HepG2 (cell line): ENCODE measurements around the gene GATA3. TPM values are rescaled to one million over a fixed set of nuclear protein-coding genes. Genes with fewer than 3 reads are reported as not detected.

Experiments used
- BHLHE40 ChIP-seq: IDR thresholded peaks from 2 replicates; pipeline ENCODE4 v1.6.1; 2011; ENCODE audit warnings: low read length, improper control_type of control experiment
- CREB3 ChIP-seq: sonication (generic); formaldehyde crosslinking; IDR thresholded peaks from 2 replicates; pipeline ENCODE4 v1.5.0; 2020; ENCODE audit warnings: missing genetic modification reagents
- FOSL2 ChIP-seq: sonication (generic); formaldehyde crosslinking; IDR thresholded peaks from 2 replicates; pipeline ENCODE4 v1.4.0; 2020; ENCODE audit warnings: missing genetic modification reagents
- FOXO1 ChIP-seq: sonication (generic); formaldehyde crosslinking; IDR thresholded peaks from 2 replicates; pipeline ENCODE4 v1.4.0; 2020; ENCODE audit warnings: missing genetic modification reagents
- HDAC2 ChIP-seq: sonication (generic); formaldehyde crosslinking; IDR thresholded peaks from 2 replicates; pipeline ENCODE4 v1.4.0; 2020; ENCODE audit warnings: missing genetic modification reagents
- HNF4G ChIP-seq, 2 experiments: sonication (generic) in 1 of 2; formaldehyde crosslinking in 1 of 2; IDR thresholded peaks; 2 replicates each; pipeline versions ENCODE4 v1.4.0 to v1.6.1; 2011 to 2020; ENCODE audit warnings: borderline replicate concordance in 2 of 2, low read depth in 2 of 2, mild to moderate bottlenecking in 2 of 2, low read length in 1 of 2, missing genetic modification reagents in 1 of 2, moderate library complexity in 1 of 2
- HOXA7 ChIP-seq: sonication (generic); formaldehyde crosslinking; IDR thresholded peaks from 2 replicates; pipeline ENCODE4 v1.8.1; 2022; ENCODE audit warnings: mild to moderate bottlenecking, missing genetic modification reagents, moderate library complexity
- ISL2 ChIP-seq: sonication (generic); formaldehyde crosslinking; IDR thresholded peaks from 2 replicates; pipeline ENCODE4 v1.5.0; 2020; ENCODE audit warnings: missing genetic modification reagents
- KDM3A ChIP-seq: IDR thresholded peaks from 2 replicates; pipeline ENCODE4 v1.6.1; 2018; ENCODE audit warnings: low read depth, missing compliant biosample characterization
- KDM4B ChIP-seq: sonication (generic); formaldehyde crosslinking; IDR thresholded peaks from 2 replicates; pipeline ENCODE4 v1.4.0; 2020; ENCODE audit warnings: missing genetic modification reagents
- KLF12 ChIP-seq: sonication (generic); formaldehyde crosslinking; IDR thresholded peaks from 2 replicates; pipeline ENCODE4 v1.4.0; 2020; ENCODE audit warnings: missing genetic modification reagents, borderline replicate concordance
- KMT2A ChIP-seq: sonication (generic); formaldehyde crosslinking; IDR thresholded peaks from 2 replicates; pipeline ENCODE4 v1.4.0; 2020; ENCODE audit warnings: missing genetic modification reagents
- MLLT10 ChIP-seq: sonication (generic); formaldehyde crosslinking; IDR thresholded peaks from 2 replicates; pipeline ENCODE4 v1.4.0; 2020; ENCODE audit warnings: missing genetic modification reagents
- PHF21A ChIP-seq: sonication (generic); formaldehyde crosslinking; IDR thresholded peaks from 2 replicates; pipeline ENCODE4 v1.5.0; 2020; ENCODE audit warnings: mild to moderate bottlenecking, missing genetic modification reagents
- PHF8 ChIP-seq: sonication (generic); formaldehyde crosslinking; IDR thresholded peaks from 2 replicates; pipeline ENCODE4 v1.5.0; 2020; ENCODE audit warnings: missing genetic modification reagents
- RARA ChIP-seq: IDR thresholded peaks from 2 replicates; pipeline ENCODE4 v1.6.1; 2016; ENCODE audit warnings: missing genetic modification reagents, missing compliant biosample characterization
- SAP130 ChIP-seq: IDR thresholded peaks from 2 replicates; pipeline ENCODE4 v1.6.1; 2016; ENCODE audit warnings: low read depth
- SIN3B ChIP-seq: fragments of 150-350 bp; IDR thresholded peaks from 2 replicates; pipeline ENCODE4 v1.6.1; 2014; ENCODE audit warnings: low read length
- SNAPC5 ChIP-seq: sonication (generic); formaldehyde crosslinking; IDR thresholded peaks from 2 replicates; pipeline ENCODE4 v1.8.1; 2023; ENCODE audit warnings: mild to moderate bottlenecking, missing genetic modification reagents, borderline replicate concordance
- SYNCRIP ChIP-seq: fragments of 200-400 bp; formaldehyde crosslinking; IDR thresholded peaks from 2 replicates; pipeline ENCODE4 v1.6.1; 2018; ENCODE audit warnings: mild to moderate bottlenecking, low read depth, low read length; ENCODE audit not compliant: insufficient read depth
- ZFY ChIP-seq: sonication (generic); formaldehyde crosslinking; IDR thresholded peaks from 2 replicates; pipeline ENCODE4 v1.4.0; 2020; ENCODE audit warnings: missing genetic modification reagents
- ZMAT3 ChIP-seq: sonication (generic); formaldehyde crosslinking; conservative IDR thresholded peaks from 2 replicates; pipeline ENCODE4 v1.7.0; 2021; ENCODE audit warnings: missing genetic modification reagents
- ZNF274 ChIP-seq: sonication (generic); formaldehyde crosslinking; IDR thresholded peaks from 2 replicates; pipeline ENCODE4 v1.5.1; 2020; ENCODE audit warnings: mild to moderate bottlenecking, missing genetic modification reagents
- ZNF549 ChIP-seq: sonication (generic); formaldehyde crosslinking; IDR thresholded peaks from 2 replicates; pipeline ENCODE4 v1.5.0; 2020; ENCODE audit warnings: missing genetic modification reagents
- ZNF615 ChIP-seq: sonication (generic); formaldehyde crosslinking; IDR thresholded peaks from 2 replicates; pipeline ENCODE4 v1.5.0; 2020; ENCODE audit warnings: mild to moderate bottlenecking, missing genetic modification reagents, borderline replicate concordance
- ZNF816 ChIP-seq: sonication (generic); formaldehyde crosslinking; IDR thresholded peaks from 2 replicates; pipeline ENCODE4 v1.8.0; 2022; ENCODE audit warnings: missing genetic modification reagents, mild to moderate bottlenecking, borderline replicate concordance
- ZNF879 ChIP-seq: sonication (generic); formaldehyde crosslinking; IDR thresholded peaks from 2 replicates; pipeline ENCODE4 v1.8.1; 2023; ENCODE audit warnings: missing genetic modification reagents
- polyA plus RNA-seq, 8 experiments: library from polyadenylated mRNA; depleted of rRNA in 3 of 8; stranded (reverse) in 7 of 8; unstranded in 1 of 8; fragments of >200 nt; fragmentation: Illumina TruSeq in 4 of 8; extraction: Trizol in 4 of 8; gene quantifications; 2 replicates each; pipeline versions ENCODE4 v1.2.1 to v1.2.3, GENCODE V29; 2011 to 2016; ENCODE audit warnings: low read depth in 4 of 8, missing spikeins in 1 of 8, mixed read lengths in 1 of 8; ENCODE audit not compliant: insufficient read depth in 1 of 8
- total RNA-seq, 5 experiments: library from RNA; depleted of rRNA; stranded (reverse); fragments of >200 nt; fragmentation: Illumina TruSeq; extraction: Trizol; gene quantifications; 2 replicates each; pipeline ENCODE4 v1.2.3, GENCODE V29; 2016; ENCODE audit warnings: low read depth in 1 of 5
- TF ChIP-seq, protein P1 (sequence below): sonication (generic); formaldehyde crosslinking; IDR thresholded peaks from 2 replicates; pipeline ENCODE4 v1.9.0; 2021; ENCODE audit warnings: missing genetic modification reagents, mild to moderate bottlenecking, borderline replicate concordance
- TF ChIP-seq, protein P2 (sequence below): IDR thresholded peaks from 2 replicates; pipeline ENCODE4 v1.6.1; 2016; ENCODE audit warnings: low read depth, control low read depth

GATA3 gene
- total and polyA plus RNA-seq, 2 of the 13 experiments (the other 11 are each of a cell fraction or from before 2014, with no cell fraction given), result not detected

DNA sequence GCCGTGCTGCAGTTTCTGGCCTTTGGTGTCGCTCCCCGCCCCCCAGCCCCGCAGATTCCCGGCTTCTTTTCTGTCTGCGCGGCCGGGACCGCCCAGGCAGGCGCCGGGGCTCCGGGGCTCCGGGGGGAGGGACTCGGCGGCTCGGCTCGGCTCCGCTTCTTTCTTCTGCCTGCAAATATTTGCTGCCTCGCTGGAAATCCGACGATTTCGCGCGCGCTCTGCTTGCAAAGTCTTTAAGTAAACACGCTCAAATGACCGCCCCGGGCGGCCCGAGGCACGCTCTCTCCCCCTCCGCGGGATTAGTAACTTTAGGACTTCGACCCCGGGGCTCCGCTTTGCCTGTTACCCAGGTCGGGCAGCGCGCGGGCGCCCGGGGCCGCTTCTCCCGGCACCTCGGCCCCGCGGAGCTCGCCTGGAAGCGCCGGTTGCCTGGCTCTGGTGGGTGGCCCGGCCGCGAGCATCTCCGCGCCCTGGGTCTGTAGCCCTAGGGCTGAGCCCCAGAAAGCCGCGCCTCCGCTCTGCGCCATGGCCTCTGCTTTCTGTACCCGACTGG is 3.9 kb upstream of the GATA3 start (continued):
- TF ChIP-seq CREB3 (CRISPR knock-in tag), result no peak
- peak; percentile 79; the same call in 1 of the 2 replicates for TF ChIP-seq ZNF816 (CRISPR knock-in tag)
- TF ChIP-seq SIN3B, result no peak
- TF ChIP-seq SNAPC5, result no peak
- TF ChIP-seq ZNF549 (CRISPR knock-in tag), result peak; percentile 95
- no peak for TF ChIP-seq SYNCRIP
- TF ChIP-seq, protein P1, sequence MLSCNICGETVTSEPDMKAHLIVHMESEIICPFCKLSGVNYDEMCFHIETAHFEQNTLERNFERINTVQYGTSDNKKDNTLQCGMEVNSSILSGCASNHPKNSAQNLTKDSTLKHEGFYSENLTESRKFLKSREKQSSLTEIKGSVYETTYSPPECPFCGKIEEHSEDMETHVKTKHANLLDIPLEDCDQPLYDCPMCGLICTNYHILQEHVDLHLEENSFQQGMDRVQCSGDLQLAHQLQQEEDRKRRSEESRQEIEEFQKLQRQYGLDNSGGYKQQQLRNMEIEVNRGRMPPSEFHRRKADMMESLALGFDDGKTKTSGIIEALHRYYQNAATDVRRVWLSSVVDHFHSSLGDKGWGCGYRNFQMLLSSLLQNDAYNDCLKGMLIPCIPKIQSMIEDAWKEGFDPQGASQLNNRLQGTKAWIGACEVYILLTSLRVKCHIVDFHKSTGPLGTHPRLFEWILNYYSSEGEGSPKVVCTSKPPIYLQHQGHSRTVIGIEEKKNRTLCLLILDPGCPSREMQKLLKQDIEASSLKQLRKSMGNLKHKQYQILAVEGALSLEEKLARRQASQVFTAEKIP (CRISPR knock-in tag), result no peak
- TF ChIP-seq ZMAT3 (CRISPR knock-in tag), result peak; percentile 42; the same call in 1 of the 2 replicates
- peak; percentile 74 for TF ChIP-seq HDAC2 (CRISPR knock-in tag)
- TF ChIP-seq RARA, result peak; percentile 59
- no peak for TF ChIP-seq HOXA7 (CRISPR knock-in tag)
- peak; percentile 56; the same call in 1 of the 2 replicates for TF ChIP-seq KMT2A (CRISPR knock-in tag)
- TF ChIP-seq KDM4B (CRISPR knock-in tag), result 0 out of 2 replicates have a peak, but pooled peaks have one; percentile 24
- peak; percentile 65 for TF ChIP-seq BHLHE40
- TF ChIP-seq FOSL2 (CRISPR knock-in tag), result peak; percentile 64
- peak; percentile 93 for TF ChIP-seq HNF4G (IDR thresholded peaks at IDR 0.05; ENCODE audit: borderline replicate concordance, low read depth, low read length)
- TF ChIP-seq HNF4G (CRISPR knock-in tag; IDR thresholded peaks at IDR 0.05; ENCODE audit: borderline replicate concordance, low read depth), result peak; percentile 74; the same call in 1 of the 2 replicates
- TF ChIP-seq ZFY (CRISPR knock-in tag), result 0 out of 2 replicates have a peak, but pooled peaks have one; percentile 15
- TF ChIP-seq ISL2 (CRISPR knock-in tag), result peak; percentile 80
- no peak for TF ChIP-seq ZNF274 (CRISPR knock-in tag)
- peak; percentile 47; the same call in 1 of the 2 replicates for TF ChIP-seq FOXO1
- peak; percentile 88 for TF ChIP-seq PHF21A
- peak; percentile 50; the same call in 1 of the 2 replicates for TF ChIP-seq KDM3A (CRISPR knock-in tag)
- TF ChIP-seq KLF12 (CRISPR knock-in tag), result peak; percentile 58; the same call in 1 of the 2 replicates
- no peak for TF ChIP-seq MLLT10
- TF ChIP-seq, protein P2, sequence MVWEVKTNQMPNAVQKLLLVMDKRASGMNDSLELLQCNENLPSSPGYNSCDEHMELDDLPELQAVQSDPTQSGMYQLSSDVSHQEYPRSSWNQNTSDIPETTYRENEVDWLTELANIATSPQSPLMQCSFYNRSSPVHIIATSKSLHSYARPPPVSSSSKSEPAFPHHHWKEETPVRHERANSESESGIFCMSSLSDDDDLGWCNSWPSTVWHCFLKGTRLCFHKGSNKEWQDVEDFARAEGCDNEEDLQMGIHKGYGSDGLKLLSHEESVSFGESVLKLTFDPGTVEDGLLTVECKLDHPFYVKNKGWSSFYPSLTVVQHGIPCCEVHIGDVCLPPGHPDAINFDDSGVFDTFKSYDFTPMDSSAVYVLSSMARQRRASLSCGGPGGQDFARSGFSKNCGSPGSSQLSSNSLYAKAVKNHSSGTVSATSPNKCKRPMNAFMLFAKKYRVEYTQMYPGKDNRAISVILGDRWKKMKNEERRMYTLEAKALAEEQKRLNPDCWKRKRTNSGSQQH (CRISPR knock-in tag), result no peak
- TF ChIP-seq PHF8 (CRISPR knock-in tag), result peak; percentile 24; the same call in 1 of the 2 replicates
- 0 out of 2 replicates have a peak, but pooled peaks have one; percentile 35 for TF ChIP-seq ZNF615 (CRISPR knock-in tag)
- peak; percentile 27; the same call in 1 of the 2 replicates for TF ChIP-seq SAP130 (CRISPR knock-in tag)
- 0 out of 2 replicates have a peak, but pooled peaks have one; percentile 46 for TF ChIP-seq ZNF879 (CRISPR knock-in tag)
